Activated CD8-positive, alpha-beta T cell treated with anti-CD3 and anti-CD28 coated beads, Interleukin-2, amount 10 ng/mL, durations not matched to agents 7 days and 5 days (primary cell): ENCODE results near the gene LVRN. TPM values are rescaled to one million over a fixed set of nuclear protein-coding genes. Genes with fewer than 3 reads are reported as not detected.
A peak's percentile ranks its signal among the peaks of the same experiment; 100 is the strongest.

Experiments used
- ATAC-seq: fragments of 150-1000 bp; cut with Tn5 transposase; one replicate; pipeline ENCODE4 v1.10.0; 2021; ENCODE audit warnings: moderate library complexity
- CTCF ChIA-PET: fragments of 350-600 bp; sonication (Branson Sonifier 250); formaldehyde crosslinking; loops from one replicate; lab custom pipeline; 2021; ENCODE audit warnings: antibody characterized with exemption; lab: Charles Lee
- POLR2A ChIA-PET: fragments of 350-600 bp; sonication (Branson Sonifier 250); formaldehyde crosslinking; loops from one replicate; lab custom pipeline; 2021; ENCODE audit warnings: antibody characterized with exemption; lab: Charles Lee
- DNase-seq: peaks from one replicate; pipeline ENCODE4 v3.0.0-alpha.2; 2020
- H3K27ac Mint-ChIP-seq: one replicate; pipeline ENCODE4 v1.8.0; 2021; ENCODE audit warnings: mild to moderate bottlenecking, mixed read lengths
- H3K27me3 Mint-ChIP-seq: one replicate; pipeline ENCODE4 v1.8.0; 2021; ENCODE audit warnings: low read depth, mixed read lengths
- H3K36me3 Mint-ChIP-seq: one replicate; pipeline ENCODE4 v1.8.0; 2021; ENCODE audit warnings: low read depth, mixed read lengths
- H3K4me1 Mint-ChIP-seq: one replicate; pipeline ENCODE4 v1.8.0; 2021; ENCODE audit warnings: low read depth, mixed read lengths
- H3K4me3 Mint-ChIP-seq: one replicate; pipeline ENCODE4 v1.8.0; 2021; ENCODE audit warnings: mild to moderate bottlenecking, mixed read lengths
- H3K9me3 Mint-ChIP-seq: one replicate; pipeline ENCODE4 v1.8.0; 2022; ENCODE audit warnings: mixed read lengths; ENCODE audit not compliant: insufficient read depth
- total RNA-seq, 2 experiments: library from RNA; stranded (reverse); gene quantifications; one replicate each; pipeline ENCODE4 v1.2.3, GENCODE V29; 2021

LVRN gene
- total RNA-seq, 2 experiments from 2014 or later, result not detected

DNA sequence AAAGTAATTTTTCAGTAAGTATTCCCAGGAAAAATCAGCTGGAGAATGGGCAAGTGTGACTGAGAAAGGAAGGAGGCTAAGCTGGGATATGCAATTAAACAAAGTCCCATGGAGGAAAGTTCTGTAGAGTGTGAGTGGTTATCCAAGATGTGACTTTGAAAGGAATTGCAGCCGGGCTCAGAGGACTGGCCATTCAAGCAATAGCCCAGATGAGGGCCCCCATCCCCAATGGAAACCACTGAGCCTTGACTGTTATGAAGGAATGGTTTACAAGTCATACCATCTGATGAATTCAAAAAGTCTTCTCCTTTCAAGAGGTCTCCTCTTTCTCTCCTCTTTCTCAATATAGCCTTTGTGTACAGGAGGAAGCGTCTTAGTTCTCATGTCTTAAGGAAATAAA lies 6.5 kb downstream of the LVRN start:
- H3K36me3 Mint-ChIP-seq, result no peaks in the 10 kb centered on the region
- no peak for DNase-seq
- POLR2A ChIA-PET, result interaction anchor here (0.6 kb wide), 1 partner anchor 560 kb away, joined by 4 read pairs; no protein-coding TSS in a partner anchor
- no peak overlapping the region for H3K4me3 Mint-ChIP-seq
- H3K9me3 Mint-ChIP-seq, result no peaks in the 10 kb centered on the region
- no peak for ATAC-seq
- no peaks in the 10 kb centered on the region for H3K4me1 Mint-ChIP-seq
- peaks cover 39% of the 10 kb centered on the region for H3K27me3 Mint-ChIP-seq
- no peak overlapping the region for H3K27ac Mint-ChIP-seq
- CTCF ChIA-PET, result no interaction called here

DNA sequence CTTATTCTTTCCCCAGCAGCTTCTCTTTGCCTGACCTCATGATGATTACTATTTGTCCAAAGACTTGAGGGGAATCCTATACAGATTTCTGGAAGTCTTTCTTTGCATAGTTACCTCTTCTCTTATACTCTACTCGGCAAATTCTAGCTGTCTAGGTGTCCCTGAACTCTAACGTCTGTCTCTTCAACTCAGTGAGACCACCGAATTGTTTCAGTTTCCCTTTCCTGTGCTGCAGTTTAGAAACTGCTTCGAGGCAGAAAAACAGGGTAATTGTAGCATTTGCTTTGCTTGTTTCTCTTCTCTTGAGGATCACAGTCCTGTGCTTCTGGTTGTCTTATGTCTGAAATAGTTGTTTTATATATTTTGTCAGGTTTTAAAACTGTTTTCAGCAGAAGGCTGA lies 14.8 kb downstream of the LVRN start:
- Mint-ChIP-seq H3K4me3 (peak overlapping the region; percentile 51), H3K9me3 (no peaks in the 10 kb centered on the region), H3K4me1 (peaks cover 13% of the 10 kb centered on the region), H3K27me3 (peaks cover 17% of the 10 kb centered on the region), H3K27ac (no peak overlapping the region), H3K36me3 (peaks cover 2% of the 10 kb centered on the region)
- ChIA-PET CTCF (interaction anchor here (1.3 kb wide), 1 partner anchor 16 kb away, joined by 3 read pairs; no protein-coding TSS in a partner anchor), POLR2A (no interaction called here)
- no peak for DNase-seq
- peak; percentile 65 for ATAC-seq

GRCh38 chr5:115977988-115978387 lies 15.7 kb downstream of the LVRN start:
- H3K9me3 Mint-ChIP-seq, result no peaks in the 10 kb centered on the region
- ChIA-PET POLR2A (no interaction called here), CTCF (interaction anchor here (1.0 to 1.5 kb wide), 2 partner anchors 81 to 90 kb away, joined by 3 read pairs; no protein-coding TSS in a partner anchor)
- H3K36me3 Mint-ChIP-seq, result peaks cover 2% of the 10 kb centered on the region
- peaks cover 20% of the 10 kb centered on the region for H3K27me3 Mint-ChIP-seq
- H3K27ac Mint-ChIP-seq, result no peak overlapping the region
- H3K4me3 Mint-ChIP-seq, result no peak overlapping the region
- ATAC-seq (no peak), DNase-seq (no peak)
- peaks cover 13% of the 10 kb centered on the region for H3K4me1 Mint-ChIP-seq

GRCh38 chr5:115978779-115979178 lies 16.5 kb downstream of the LVRN start:
- no peak overlapping the region for H3K27ac Mint-ChIP-seq
- POLR2A ChIA-PET, result no interaction called here
- DNase-seq, result no peak
- CTCF ChIA-PET, result interaction anchor here (1.0 to 1.5 kb wide), 3 partner anchors 56 to 90 kb away, joined by 3 read pairs; no protein-coding TSS in a partner anchor
- H3K4me3 Mint-ChIP-seq, result no peak overlapping the region
- H3K9me3 Mint-ChIP-seq, result no peaks in the 10 kb centered on the region
- H3K36me3 Mint-ChIP-seq, result peaks cover 2% of the 10 kb centered on the region
- peaks cover 20% of the 10 kb centered on the region for H3K27me3 Mint-ChIP-seq
- ATAC-seq, result no peak
- peaks cover 13% of the 10 kb centered on the region for H3K4me1 Mint-ChIP-seq

DNA sequence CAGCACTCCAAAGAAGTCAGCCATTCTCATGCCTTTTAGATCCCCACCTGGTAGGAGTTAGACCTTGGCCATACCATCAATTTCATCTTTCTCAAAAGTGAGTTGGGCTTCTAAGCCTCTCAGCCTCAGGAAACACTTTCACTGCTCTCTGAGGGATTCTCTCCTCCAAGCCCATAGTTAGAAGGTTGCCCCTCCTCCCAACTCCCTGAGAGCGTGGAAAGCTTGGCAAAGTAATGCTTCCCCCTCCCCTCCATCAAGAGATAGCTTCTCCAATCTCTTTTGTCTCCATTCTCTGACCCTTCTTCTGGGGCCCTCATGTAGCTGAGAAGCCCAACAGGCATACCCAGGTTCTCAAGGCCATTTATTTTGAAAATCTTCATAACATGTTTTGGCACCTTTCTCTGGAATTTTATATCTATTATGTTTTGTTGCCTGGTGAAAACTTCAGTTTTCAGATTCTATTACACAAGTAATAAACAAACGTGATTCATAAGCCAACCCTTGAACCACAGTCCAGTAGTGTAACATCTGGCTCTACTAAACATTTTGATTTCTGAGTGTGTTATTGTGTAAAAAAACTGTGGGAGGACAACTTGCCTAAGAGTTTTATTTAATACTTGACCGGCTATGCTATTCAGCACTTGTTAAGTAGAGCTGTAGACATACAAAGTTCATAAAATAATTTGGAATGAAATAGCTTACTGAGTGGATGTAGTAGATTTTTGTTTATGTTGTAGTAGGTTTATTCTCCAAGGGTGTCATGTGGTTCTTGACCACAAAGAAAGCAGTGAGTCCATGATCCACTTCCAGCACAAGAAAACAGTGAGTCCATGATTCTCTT lies 17.1 kb downstream of the LVRN start:
- Mint-ChIP-seq H3K9me3 (no peaks in the 10 kb centered on the region), H3K4me1 (peaks cover 13% of the 10 kb centered on the region), H3K4me3 (no peak overlapping the region), H3K27me3 (peaks cover 20% of the 10 kb centered on the region), H3K36me3 (peaks cover 2% of the 10 kb centered on the region), H3K27ac (no peak overlapping the region)
- no peak for DNase-seq
- POLR2A ChIA-PET, result no interaction called here
- CTCF ChIA-PET, result interaction anchor here (1.0 to 1.5 kb wide), 4 partner anchors 15 to 89 kb away, joined by 3 read pairs; no protein-coding TSS in a partner anchor
- no peak for ATAC-seq

DNA sequence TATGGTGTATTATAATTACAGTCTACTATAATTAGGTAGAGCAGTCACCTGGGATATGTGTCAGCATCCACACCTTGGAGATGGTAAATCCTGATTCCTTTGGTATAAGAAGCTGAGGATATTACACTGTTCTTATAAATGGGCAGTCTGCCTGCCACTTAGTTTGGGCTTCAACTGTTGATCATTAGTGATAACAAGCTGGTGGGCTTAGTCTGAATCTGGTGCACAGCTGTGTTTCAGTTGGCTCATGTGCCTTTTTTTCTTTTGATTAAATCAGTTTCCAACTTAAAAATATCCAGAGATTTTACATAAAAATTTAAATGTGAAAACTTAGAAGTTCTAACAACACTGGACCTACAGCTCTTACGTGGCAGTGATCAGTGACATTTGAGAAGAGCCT lies 21.2 kb downstream of the LVRN start:
- ChIA-PET CTCF (interaction anchor here (0.8 kb wide), 1 partner anchor 83 kb away, joined by 3 read pairs; no protein-coding TSS in a partner anchor), POLR2A (no interaction called here)
- Mint-ChIP-seq H3K4me1 (no peaks in the 10 kb centered on the region), H3K9me3 (no peaks in the 10 kb centered on the region), H3K4me3 (no peak overlapping the region), H3K36me3 (no peaks in the 10 kb centered on the region), H3K27me3 (peaks cover 12% of the 10 kb centered on the region), H3K27ac (no peak overlapping the region)
- DNase-seq (no peak), ATAC-seq (no peak)

- Mint-ChIP-seq H3K4me3 (no peak overlapping the region), H3K27me3 (peaks cover 13% of the 10 kb centered on the region), H3K4me1 (no peaks in the 10 kb centered on the region), H3K9me3 (no peaks in the 10 kb centered on the region), H3K27ac (no peak overlapping the region), H3K36me3 (no peaks in the 10 kb centered on the region)
- no peak for DNase-seq
- no peak for ATAC-seq
- ChIA-PET CTCF (interaction anchor here (0.7 kb wide), 1 partner anchor 10 kb away, joined by 3 read pairs; no protein-coding TSS in a partner anchor), POLR2A (no interaction called here)
Observed at GRCh38 chr5:115985802-115986757, 23.8 kb downstream of the LVRN start.

GRCh38 chr5:115988002-115988401 lies 25.7 kb downstream of the LVRN start:
- Mint-ChIP-seq H3K27me3 (peaks cover 23% of the 10 kb centered on the region), H3K9me3 (no peaks in the 10 kb centered on the region), H3K4me3 (no peak overlapping the region), H3K4me1 (no peaks in the 10 kb centered on the region), H3K36me3 (no peaks in the 10 kb centered on the region), H3K27ac (no peak overlapping the region)
- POLR2A ChIA-PET, result no interaction called here
- DNase-seq, result no peak
- CTCF ChIA-PET, result no interaction called here
- ATAC-seq, result no peak

GRCh38 chr5:115992848-115993350 lies 30.6 kb downstream of the LVRN start:
- ATAC-seq (no peak), DNase-seq (no peak)
- no peak overlapping the region for H3K4me3 Mint-ChIP-seq
- no peaks in the 10 kb centered on the region for H3K36me3 Mint-ChIP-seq
- ChIA-PET POLR2A (no interaction called here), CTCF (no interaction called here)
- H3K9me3 Mint-ChIP-seq, result no peaks in the 10 kb centered on the region
- no peak overlapping the region for H3K27ac Mint-ChIP-seq
- no peaks in the 10 kb centered on the region for H3K4me1 Mint-ChIP-seq
- H3K27me3 Mint-ChIP-seq, result peaks cover 23% of the 10 kb centered on the region

- Mint-ChIP-seq H3K4me1 (no peaks in the 10 kb centered on the region), H3K36me3 (no peaks in the 10 kb centered on the region), H3K27ac (no peak overlapping the region), H3K9me3 (no peaks in the 10 kb centered on the region), H3K27me3 (peaks cover 17% of the 10 kb centered on the region), H3K4me3 (no peak overlapping the region)
- CTCF ChIA-PET, result interaction anchor here (1.3 kb wide), 1 partner anchor 9 kb away, joined by 3 read pairs; no protein-coding TSS in a partner anchor
- no peak for ATAC-seq
- POLR2A ChIA-PET, result no interaction called here
- DNase-seq, result no peak
Observed at GRCh38 chr5:115995351-115995750, 33.1 kb downstream of the LVRN start.

DNA sequence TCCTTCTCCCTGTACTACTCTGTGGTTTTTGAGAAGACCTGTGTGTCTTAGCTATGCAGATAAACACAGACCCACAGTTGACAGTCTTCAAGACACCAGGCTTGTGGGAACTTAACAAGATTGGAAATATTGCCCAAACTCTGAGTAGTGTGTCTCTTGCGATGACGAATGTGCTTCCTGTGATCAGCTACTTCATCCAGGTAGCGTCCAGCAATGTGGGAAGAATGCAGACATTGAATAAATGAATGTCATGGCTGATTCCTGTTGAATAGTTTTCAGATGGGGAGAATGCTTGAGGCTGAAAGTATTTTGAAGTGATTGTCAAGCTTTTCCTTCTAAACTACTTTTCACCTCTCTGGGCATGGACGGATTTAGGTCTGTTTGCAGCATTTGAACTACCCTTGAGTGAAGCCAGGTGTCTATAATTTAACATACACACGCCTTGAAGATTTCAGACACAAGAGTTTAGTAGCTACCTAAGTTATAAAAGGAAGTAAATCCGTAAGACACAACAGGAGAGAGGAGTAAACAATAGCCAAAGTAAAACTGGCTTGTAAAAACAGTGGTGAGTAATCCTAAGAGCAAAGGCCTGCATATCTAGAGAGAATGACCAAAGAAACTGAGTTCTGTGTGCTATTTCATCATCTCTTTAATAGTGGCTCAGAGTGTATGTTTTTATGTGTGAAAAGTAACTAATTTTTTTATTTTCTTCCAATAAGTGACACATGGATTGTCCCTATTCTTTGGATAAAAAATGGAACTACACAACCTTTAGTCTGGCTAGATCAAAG lies 40.0 kb downstream of the LVRN start:
- H3K27ac Mint-ChIP-seq, result no peak overlapping the region
- ChIA-PET POLR2A (no interaction called here), CTCF (no interaction called here)
- H3K4me1 Mint-ChIP-seq, result no peaks in the 10 kb centered on the region
- DNase-seq (no peak), ATAC-seq (no peak)
- H3K36me3 Mint-ChIP-seq, result no peaks in the 10 kb centered on the region
- H3K9me3 Mint-ChIP-seq, result no peaks in the 10 kb centered on the region
- H3K27me3 Mint-ChIP-seq, result peaks cover 4% of the 10 kb centered on the region
- H3K4me3 Mint-ChIP-seq, result no peak overlapping the region
